Measurements from ENCODE around the gene CBX3. TPM values are rescaled to one million over a fixed set of nuclear protein-coding genes. Genes with fewer than 3 reads are reported as not detected.

CBX3 gene
- 227 to 302 TPM (median 236 TPM) in 5 replicates for total RNA-seq (2022; extraction: Qiagen RNA extraction)

GRCh38 chr7:26201247-26202018 lies at the start of gene CBX3:
CBX3 (plus strand) TSS chr7:26201745; CDS start chr7:26202999, 1,254 bp downstream.

GRCh38 chr7:26151953-26152781 lies 49.4 kb upstream of the CBX3 start, which contains the start of gene NFE2L3:
NFE2L3 (plus strand) TSS chr7:26152198; CDS start chr7:26152499, 301 bp downstream.

GRCh38 chr7:26200444-26201246 lies 900 bp upstream of the CBX3 start, which contains the start of gene HNRNPA2B1:
HNRNPA2B1 (minus strand) TSS chr7:26200746; CDS start chr7:26200577, 169 bp downstream.

Other genes with a start within 250 kb of the CBX3 start
- 8.2 to 10.4 TPM (median 8.6 TPM) in 5 replicates for gene NFE2L3, start 49.5 kb upstream of the CBX3 start, total RNA-seq (2022; extraction: Qiagen RNA extraction)
- gene HNRNPA2B1, start 999 bp upstream of the CBX3 start, total RNA-seq (2022; extraction: Qiagen RNA extraction): 1,085 to 1,494 TPM (median 1,212 TPM) in 5 replicates
- 2.8 to 5.0 TPM (median 4.5 TPM) in 5 replicates for gene SNX10, start 90.1 kb downstream of the CBX3 start, total RNA-seq (2022; extraction: Qiagen RNA extraction)

Data from A549 treated with CORT108297 at 1 μM for 4 hours (cell line).